K562 (cell line): Measurements from ENCODE around the gene ULK3. TPM values are rescaled to one million over a fixed set of nuclear protein-coding genes. Genes with fewer than 3 reads are reported as not detected.
A peak's percentile ranks its signal among the peaks of the same experiment; 100 is the strongest.

ENCODE experiments used
- ATAC-seq: fragments of 200-7000 bp; cut with Tn5 transposase; 3 replicates; pipeline ENCODE4 v1.9.1; 2020; ENCODE audit warnings: moderate library complexity
- BruUV-seq: library from RNA; stranded (reverse); fragments of 400-500 nt; replicated peaks from 2 replicates; lab custom pipeline; 2021; lab: Mats Ljungman, UMichigan
- CTCF ChIA-PET: fragments of 300-600 bp; formaldehyde crosslinking; extraction: SDS; loops from one replicate; lab custom pipeline; 2021; ENCODE audit warnings: low intra/inter-chr PET ratio; lab: Yijun Ruan, JAX
- POLR2A ChIA-PET: fragments of 300-600, 350-650 bp; sonication (Branson Sonifier 250); formaldehyde crosslinking; extraction: SDS; loops from one replicate; lab custom pipeline; 2021; ENCODE audit warnings: antibody characterized with exemption, inconsistent platforms; lab: Yijun Ruan, JAX
- DNase-seq, 4 experiments: peaks; one replicate each; pipeline versions ENCODE4 v3.0.0 to v3.0.0-alpha.2; 2011 to 2018; ENCODE audit warnings: low spot score in 3 of 4, mixed read lengths in 3 of 4; ENCODE audit errors: extremely low read depth in 1 of 4
- FAIRE-seq: peaks from 2 replicates; lab custom pipeline; 2011; peaks lifted over from hg19 to GRCh38; lab: Jason Lieb, UNC
- H2AFZ ChIP-seq: 2 replicates; pipeline ENCODE4 v1.6.0; 2011; ENCODE audit warnings: low read depth, low read length, control low read depth, inconsistent platforms
- H3K27ac ChIP-seq: fragments of 200-600 bp; 3 replicates; pipeline ENCODE4 v1.8.0; 2011; ENCODE audit warnings: low read depth, mild to moderate bottlenecking, control low read depth, inconsistent platforms, low read length, moderate library complexity, mixed read lengths; ENCODE audit errors: extremely low read depth
- H3K27me3 ChIP-seq, 2 experiments: fragments of 300-600 bp in 1 of 2; 2 replicates in 1 of 2; 3 replicates in 1 of 2; pipeline versions ENCODE4 v1.6.0 to v1.8.0; 2011; ENCODE audit warnings: inconsistent platforms in 2 of 2, low read length in 2 of 2, mild to moderate bottlenecking in 1 of 2, mixed read lengths in 1 of 2, moderate library complexity in 1 of 2; ENCODE audit not compliant: control insufficient read depth in 2 of 2, insufficient read depth in 2 of 2
- H3K36me3 ChIP-seq: fragments of 300-600 bp; 3 replicates; pipeline ENCODE4 v1.8.0; 2011; ENCODE audit warnings: mild to moderate bottlenecking, low read length, inconsistent platforms; ENCODE audit not compliant: control insufficient read depth, insufficient read depth
- H3K4me1 ChIP-seq, 2 experiments: fragments of 200-600 bp in 1 of 2; replicated peaks in 1 of 2; 2 replicates in 1 of 2; 3 replicates in 1 of 2; pipeline versions ENCODE4 v1.5.1 to v1.8.0; 2011; ENCODE audit warnings: inconsistent platforms in 2 of 2, low read length in 2 of 2, mild to moderate bottlenecking in 1 of 2, mixed read lengths in 1 of 2, moderate library complexity in 1 of 2; ENCODE audit not compliant: control insufficient read depth in 2 of 2, insufficient read depth in 2 of 2
- H3K4me2 ChIP-seq: 2 replicates; pipeline ENCODE4 v1.6.1; 2011; ENCODE audit warnings: low read length, control low read depth, inconsistent platforms, mixed read lengths; ENCODE audit not compliant: insufficient read depth
- H3K4me3 ChIP-seq: fragments of 200-600 bp; sonication (generic), shearing (Covaris generic); 2 replicates; pipeline ENCODE4 v1.5.1; 2016; ENCODE audit warnings: control low read depth, inconsistent platforms
- H3K79me2 ChIP-seq: fragments of 200-600 bp; 3 replicates; pipeline ENCODE4 v1.8.0; 2011; ENCODE audit warnings: low read length, inconsistent platforms; ENCODE audit not compliant: control insufficient read depth, insufficient read depth
- H3K9ac ChIP-seq, 2 experiments: 2 replicates each; pipeline versions ENCODE4 v1.6.0 to v1.6.1; 2011; ENCODE audit warnings: low read depth in 2 of 2, low read length in 2 of 2, control low read depth in 1 of 2, inconsistent platforms in 1 of 2, mild to moderate bottlenecking in 1 of 2, mixed read lengths in 1 of 2; ENCODE audit not compliant: insufficient read depth in 1 of 2
- H3K9me1 ChIP-seq: one replicate; pipeline ENCODE4 v1.6.0; 2011; ENCODE audit warnings: inconsistent platforms, mild to moderate bottlenecking, low read length, moderate library complexity; ENCODE audit not compliant: control insufficient read depth, insufficient read depth
- H3K9me3 ChIP-seq: replicated peaks from 2 replicates; pipeline ENCODE4 v1.5.1; 2011; ENCODE audit warnings: low read depth, low read length, inconsistent platforms; ENCODE audit not compliant: control insufficient read depth, insufficient read depth
- H4K20me1 ChIP-seq: replicated peaks from 2 replicates; pipeline ENCODE4 v1.6.1; 2011; ENCODE audit warnings: low read length, inconsistent platforms, mixed read lengths; ENCODE audit not compliant: control insufficient read depth, insufficient read depth
- LCOR ChIP-seq: sonication (generic); formaldehyde crosslinking; IDR thresholded peaks from 2 replicates; pipeline ENCODE4 v1.8.0; 2022; ENCODE audit warnings: mild to moderate bottlenecking, missing genetic modification reagents
- MLX ChIP-seq, 2 experiments: fragments of 450-650 bp in 1 of 2; sonication (generic) in 1 of 2; formaldehyde crosslinking; conservative IDR thresholded peaks; 2 replicates each; pipeline versions ENCODE4 v1.4.0 to v1.8.1; 2020 to 2022; ENCODE audit warnings: mild to moderate bottlenecking in 1 of 2, missing genetic modification reagents in 1 of 2
- MTF1 ChIP-seq: fragments of 250-450 bp; sonication (Bioruptor Pico); IDR thresholded peaks from 2 replicates; pipeline ENCODE4 v1.9.0; 2021; ENCODE audit warnings: moderate library complexity, mild to moderate bottlenecking, inconsistent platforms, borderline replicate concordance
- NR3C1 ChIP-seq: sonication (generic); formaldehyde crosslinking; IDR thresholded peaks from 2 replicates; pipeline ENCODE4 v1.8.1; 2022; ENCODE audit warnings: missing genetic modification reagents
- RBM25 ChIP-seq: fragments of 200-400 bp; formaldehyde crosslinking; IDR thresholded peaks from 2 replicates; pipeline ENCODE4 v1.6.1; 2018; ENCODE audit warnings: low read length, low read depth, moderate library complexity; ENCODE audit not compliant: severe bottlenecking
- RBM39 ChIP-seq: fragments of 200-400 bp; formaldehyde crosslinking; optimal IDR thresholded peaks from 2 replicates; pipeline ENCODE3; 2018; ENCODE audit warnings: low read depth, low read length
- SREBF2 ChIP-seq: sonication (generic); formaldehyde crosslinking; IDR thresholded peaks from 2 replicates; pipeline ENCODE4 v1.4.0; 2020; ENCODE audit warnings: mild to moderate bottlenecking, missing genetic modification reagents
- TAF7 ChIP-seq: fragments of 450-650 bp; IDR thresholded peaks from 2 replicates; pipeline ENCODE4 v1.6.1; 2016; ENCODE audit warnings: missing genetic modification characterization, missing compliant biosample characterization
- ZNF253 ChIP-seq: fragments of 250-450 bp; sonication (Bioruptor Pico); conservative IDR thresholded peaks from 2 replicates; pipeline ENCODE4 v1.6.1; 2021; ENCODE audit warnings: mild to moderate bottlenecking
- ZNF280B ChIP-seq: fragments of 250-450 bp; sonication (Bioruptor Pico); IDR thresholded peaks from 2 replicates; pipeline ENCODE4 v1.5.1; 2021; ENCODE audit warnings: mild to moderate bottlenecking
- WGBS: fragments of 100-300 bp; shearing (Covaris generic); methylation state at CpG from one replicate; pipeline ENCODE4 v1.1.6; 2016; ENCODE audit warnings: low coverage, mixed read lengths; ENCODE audit not compliant: insufficient coverage; ENCODE audit errors: missing lambda C conversion rate; 5-methylcytosine and 5-hydroxymethylcytosine counted together
- in situ Hi-C: fragments of 300-500 bp; cut with MboI; formaldehyde crosslinking; loops from 4 replicates; pipeline ENCODE4 v1.15.0; 2018; ENCODE audit warnings: inconsistent platforms, mixed read lengths
- intact Hi-C: fragments of 100-400 bp; cut with micrococcal nuclease; formaldehyde crosslinking; loops from 2 replicates; pipeline ENCODE4 v1.14.2; 2022
- polyA plus RNA-seq, 8 experiments: library from polyadenylated mRNA; depleted of rRNA in 4 of 8; stranded (reverse) in 5 of 8; unstranded in 3 of 8; fragments of >200 nt; fragmentation: Nextera tagmentation in 2 of 8; fragmentation: Illumina TruSeq in 1 of 8; extraction: Ambion mirVana in 2 of 8; extraction: Trizol in 1 of 8; gene quantifications; 2 replicates each; pipeline versions ENCODE4 v1.2.1 to v1.2.3, GENCODE V29; 2011 to 2014; ENCODE audit warnings: inconsistent platforms in 1 of 8, missing spikeins in 1 of 8
- total RNA-seq, 7 experiments: library from RNA; depleted of rRNA in 6 of 7; stranded (reverse); fragments of >200 nt in 6 of 7; fragmentation: Illumina TruSeq in 2 of 7; extraction: Trizol in 2 of 7; gene quantifications; 2 replicates each; pipeline versions ENCODE4 v1.2.1 to v1.2.3, GENCODE V29; 2011 to 2021; ENCODE audit warnings: low replicate concordance in 1 of 7

The ULK3 gene
- total and polyA plus RNA-seq, 9 of the 15 experiments (the other 6 are each of a cell fraction or from before 2014, with no cell fraction given), result 0.68 to 68.0 (median 34.9) TPM

- intact Hi-C loops (no loop called here), in situ Hi-C loops (no loop called here)
- CTCF ChIA-PET, result no interaction called here
- Histone ChIP-seq H3K27ac (no peak overlapping the region; the same call in 2 of the 3 replicates), H3K9ac (peak overlapping the region in 1 of 2 experiments; percentile 19; a peak in 1 of 4 replicates), H3K36me3 (peaks cover 26% of the 10 kb centered on the region), H3K4me1 (peaks cover 8 to 9% of the 10 kb centered on the region in 2 experiments; a peak in 4 of 5 replicates), H3K4me3 (no peak overlapping the region), H4K20me1 (peaks cover 13% of the 10 kb centered on the region), H3K27me3 (no peaks in the 10 kb centered on the region), H3K9me1 (no peaks in the 10 kb centered on the region), H3K4me2 (no peak overlapping the region), H2AFZ (no peak overlapping the region), H3K79me2 (peaks cover 13% of the 10 kb centered on the region; the same call in 1 of the 3 replicates), H3K9me3 (no peaks in the 10 kb centered on the region)
- no peak for FAIRE-seq
- no peak for ATAC-seq
- POLR2A ChIA-PET, result interaction anchor here (1.0 to 1.6 kb wide), 4 partner anchors 9 to 17 kb away, joined by 4 to 5 read pairs (median 4); no protein-coding TSS in a partner anchor
- WGBS, result 75% methylated on average over 8 of the region's 9 CpGs
- TF ChIP-seq SREBF2 (CRISPR knock-in tag) (no peak), MTF1 (CRISPR knock-in tag) (no peak)
- BruUV-seq, result no TSS peak
- DNase-seq, result no peak
Measured at GRCh38 chr15:74857671-74858368, 14.9 kb upstream of the ULK3 start.

- POLR2A ChIA-PET, result interaction anchor here (1.0 to 1.5 kb wide), 3 partner anchors 12 to 45 kb away, joined by 3 to 4 read pairs (median 3); no protein-coding TSS in a partner anchor
- Histone ChIP-seq H4K20me1 (peaks cover 13% of the 10 kb centered on the region), H3K79me2 (peaks cover 13% of the 10 kb centered on the region; the same call in 1 of the 3 replicates), H3K4me1 (peaks cover 8 to 9% of the 10 kb centered on the region in 2 experiments; a peak in 4 of 5 replicates), H3K4me2 (no peak overlapping the region), H3K9me3 (no peaks in the 10 kb centered on the region), H3K9ac (peak overlapping the region in 1 of 2 experiments; percentile 50; a peak in 1 of 4 replicates), H3K27me3 (no peaks in the 10 kb centered on the region), H3K27ac (peak overlapping the region; percentile 45), H2AFZ (no peak overlapping the region), H3K4me3 (no peak overlapping the region), H3K9me1 (no peaks in the 10 kb centered on the region), H3K36me3 (peaks cover 33% of the 10 kb centered on the region)
- CTCF ChIA-PET, result no interaction called here
- WGBS, result 15% methylated on average over 5 of the region's 5 CpGs
- intact Hi-C loops (no loop called here), in situ Hi-C loops (no loop called here)
- peak; percentile 70 for ATAC-seq
- peak; percentile 82 for FAIRE-seq
- BruUV-seq, result no TSS peak
- peak in 1 of 4 experiments; percentile 36 for DNase-seq
- TF ChIP-seq ZNF253, result no peak
- no peak for TF ChIP-seq RBM25
- TF ChIP-seq TAF7, result no peak
- TF ChIP-seq RBM39, result no peak
- TF ChIP-seq ZNF280B (CRISPR knock-in tag), result no peak
- TF ChIP-seq NR3C1 (CRISPR knock-in tag), result no peak
- TF ChIP-seq LCOR, result no peak
- TF ChIP-seq MLX (CRISPR knock-in tag; conservative IDR thresholded peaks at IDR 0.05), result no peak
Measured at GRCh38 chr15:74857082-74857655, 14.2 kb upstream of the ULK3 start.
